Measurements from ENCODE around the gene PIGM.

Gene PIGM

DNA sequence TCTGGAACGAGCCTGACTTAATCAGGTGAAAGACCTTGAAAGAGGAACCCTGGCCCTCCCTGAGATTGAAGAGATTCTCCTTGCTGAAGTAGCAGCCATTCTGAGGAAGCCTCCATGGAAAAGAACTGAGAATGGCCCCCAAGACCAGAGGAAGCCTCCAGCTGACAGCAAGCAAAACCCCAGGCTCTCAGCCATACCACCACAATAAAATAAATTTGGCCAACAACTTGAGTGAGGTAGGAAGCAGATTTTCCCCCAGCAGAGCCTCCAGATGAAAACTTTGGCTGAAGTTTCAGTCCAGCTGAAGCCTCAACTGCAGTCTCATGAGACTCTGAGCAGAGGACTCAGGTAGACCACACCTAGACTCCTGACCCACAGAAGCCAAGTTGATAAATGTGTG lies 43.8 kb downstream of the PIGM start:
- no peak for DNase-seq (ENCODE audit: low read depth)

GRCh38 chr1:159987186-159987585 lies 44.6 kb downstream of the PIGM start:
- no peak for DNase-seq (ENCODE audit: low read depth)

GRCh38 chr1:159986531-159986930 lies 45.3 kb downstream of the PIGM start:
- DNase-seq (ENCODE audit: low read depth) = no peak

GRCh38 chr1:159986093-159986492 lies 45.7 kb downstream of the PIGM start:
- no peak for DNase-seq (ENCODE audit: low read depth)

DNA sequence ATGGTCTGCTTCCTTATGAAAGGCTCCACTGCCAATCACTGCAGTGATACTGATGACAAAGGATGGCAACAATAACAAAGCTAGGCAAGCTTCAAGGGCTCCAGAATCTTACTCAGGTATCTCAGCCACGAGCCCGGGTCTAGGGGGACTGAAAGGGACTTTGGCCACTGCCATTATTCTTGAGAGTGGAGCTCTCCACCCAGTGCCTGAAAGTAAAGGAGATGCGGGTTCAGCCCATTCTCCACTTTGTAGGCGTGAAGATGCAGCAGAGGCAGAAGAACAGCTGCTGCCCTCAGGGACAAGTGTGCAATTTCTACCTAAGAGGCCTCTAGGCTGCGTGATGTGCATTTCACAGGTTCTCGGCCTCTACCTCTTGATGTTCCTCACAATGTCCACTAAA lies 46.3 kb downstream of the PIGM start:
- DNase-seq (ENCODE audit: low read depth) = no peak

DNA sequence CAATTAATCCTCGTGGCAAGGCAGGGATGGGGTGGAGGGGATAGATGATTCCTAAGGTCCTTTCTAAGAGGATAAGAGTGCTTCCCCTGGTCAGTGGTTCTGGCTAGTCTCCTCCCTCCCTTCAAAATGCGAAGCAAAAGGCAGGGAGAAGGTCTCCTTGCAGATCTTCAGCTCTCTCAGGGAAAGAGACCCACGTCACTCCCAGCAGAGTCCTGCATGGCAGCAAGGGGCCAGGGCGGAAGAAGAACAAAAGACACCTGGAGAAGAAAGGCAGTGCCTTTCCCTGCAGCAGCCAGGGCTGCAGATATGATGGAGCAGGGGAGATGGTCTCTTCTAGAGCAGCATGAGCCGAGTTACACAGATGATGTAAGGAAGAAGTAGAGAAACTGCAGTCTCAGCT lies 48.1 kb downstream of the PIGM start:
- no peak for DNase-seq (ENCODE audit: low read depth)

DNA sequence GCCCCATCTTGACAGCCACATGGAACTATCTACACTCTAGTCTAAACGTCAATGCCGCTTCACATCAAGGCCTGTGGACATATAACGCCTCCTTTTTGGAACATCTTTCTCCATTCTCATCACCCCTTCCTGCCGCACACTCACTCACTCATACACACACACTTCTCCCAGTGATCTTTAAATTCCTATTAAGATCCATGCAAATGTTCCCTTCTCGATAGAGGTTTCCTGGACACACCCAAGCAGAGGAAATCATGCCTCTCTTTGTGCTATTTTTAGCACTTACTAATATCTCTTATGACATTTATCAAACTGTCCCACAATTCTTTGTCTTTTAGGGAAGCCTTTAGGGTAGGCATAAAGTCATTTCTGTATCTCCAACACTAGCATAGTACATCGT lies 49.5 kb downstream of the PIGM start:
- no peak for DNase-seq (ENCODE audit: low read depth)

DNA sequence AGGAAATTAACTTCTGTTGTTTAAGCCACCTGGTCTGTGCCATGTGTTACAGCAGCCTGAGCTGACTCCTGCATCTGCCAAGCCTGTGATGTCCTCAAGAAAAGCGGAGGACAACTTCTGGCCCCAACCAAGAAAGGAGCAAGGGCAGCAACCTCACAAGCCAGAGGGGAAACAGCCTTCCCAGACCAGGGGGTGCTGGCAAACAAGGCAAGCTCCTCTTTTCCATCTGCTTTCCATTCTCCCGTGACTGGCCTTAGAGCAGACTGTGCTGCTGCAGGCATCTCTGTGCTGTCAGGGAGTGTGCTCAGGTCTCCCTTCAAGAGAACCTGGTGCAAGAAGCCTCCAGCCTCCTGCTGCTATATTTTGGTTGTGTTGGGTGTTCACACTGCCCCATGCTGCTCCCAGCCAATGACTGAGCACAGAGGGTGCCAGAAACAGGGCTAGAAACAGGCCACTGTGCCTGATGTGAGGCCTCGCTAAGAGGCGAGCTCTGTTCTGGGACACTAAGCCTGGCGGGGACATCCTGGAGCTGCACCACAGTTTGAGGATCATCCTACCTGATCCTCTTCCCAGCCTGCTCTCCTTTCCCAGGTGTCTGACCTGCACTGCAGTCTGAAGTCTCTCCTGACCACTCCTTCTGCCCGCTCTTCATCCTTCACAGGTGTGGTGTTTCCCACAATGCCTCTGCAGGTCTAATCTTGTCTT lies 50.3 kb downstream of the PIGM start:
- no peak for DNase-seq (ENCODE audit: low read depth)

- DNase-seq (ENCODE audit: low read depth) = no peak
Observed at GRCh38 chr1:159980786-159981185, 51.0 kb downstream of the PIGM start.

- DNase-seq (ENCODE audit: low read depth) = no peak
Observed at GRCh38 chr1:159980076-159980475, 51.7 kb downstream of the PIGM start.

DNA sequence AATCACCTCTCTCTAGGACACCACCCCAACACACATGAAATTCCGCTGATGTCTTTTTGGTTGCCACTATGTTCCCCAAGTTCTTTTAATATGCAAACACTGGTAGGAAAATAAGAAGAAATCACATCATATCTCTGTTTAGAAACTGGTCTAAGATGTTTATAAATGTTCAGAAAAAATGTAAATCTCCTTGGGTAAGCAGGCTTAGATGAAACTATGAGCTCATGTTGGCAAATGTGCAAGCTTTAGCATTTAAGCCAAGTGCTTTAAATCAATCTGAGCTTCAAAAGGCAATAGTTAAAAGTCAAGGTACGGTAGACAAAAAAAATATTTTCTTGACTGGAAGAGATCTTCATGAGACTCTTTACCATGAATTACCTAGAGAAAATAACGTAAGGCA lies 52.5 kb downstream of the PIGM start:
- no peak for DNase-seq (ENCODE audit: low read depth)

DNA sequence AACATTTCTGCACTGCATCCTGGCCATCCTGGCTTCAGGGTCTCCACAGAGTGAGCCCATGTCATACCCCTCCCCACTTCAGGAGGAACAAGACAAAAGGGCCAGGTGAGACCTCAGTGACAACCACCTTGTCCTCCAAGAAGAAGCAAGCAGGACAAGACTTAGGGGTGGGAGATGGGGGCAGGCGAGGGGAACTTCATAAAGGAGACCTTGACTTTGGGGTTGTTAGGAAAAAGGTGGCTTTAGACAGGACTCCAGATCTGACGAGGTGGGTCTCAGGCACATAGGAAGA lies 53.7 kb downstream of the PIGM start:
- no peak for DNase-seq (ENCODE audit: low read depth)

DNA sequence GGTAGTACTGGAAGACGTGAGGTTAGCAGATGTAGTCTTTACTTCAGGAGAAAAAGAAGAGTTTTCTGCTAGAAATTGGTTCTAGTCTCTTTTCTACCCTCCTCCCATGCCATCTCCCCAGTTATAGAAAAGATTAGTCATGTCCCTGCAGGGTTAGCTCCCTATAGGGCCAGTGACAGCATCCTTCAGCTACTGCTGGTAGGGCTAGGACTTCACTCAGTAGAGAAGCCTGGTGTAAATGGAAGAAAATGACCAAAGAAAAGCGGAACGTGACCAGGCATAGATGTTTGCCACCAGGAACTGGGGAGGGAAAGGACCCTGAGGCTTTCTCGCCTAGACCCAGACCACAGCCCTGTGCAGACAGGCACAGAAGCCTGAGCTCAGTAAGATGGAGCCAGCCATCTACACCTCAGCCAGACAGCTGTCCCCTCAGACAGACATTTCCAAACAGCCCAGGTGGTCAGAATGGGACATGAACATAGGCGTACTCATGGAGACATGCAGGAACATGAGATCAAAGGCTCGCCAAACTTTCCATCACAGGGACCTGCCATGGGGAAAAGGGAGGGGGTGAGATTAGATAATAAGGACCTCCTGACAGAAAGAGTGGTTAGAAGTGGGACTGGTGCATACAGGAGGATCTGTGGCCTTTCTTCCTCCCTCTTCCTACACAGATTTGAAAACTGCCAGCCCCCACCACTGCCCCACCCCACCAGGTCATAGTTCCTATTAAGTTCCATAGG lies 54.3 kb downstream of the PIGM start:
- DNase-seq (ENCODE audit: low read depth) = no peak
